Activated gamma-delta T cell treated with anti-CD3 and anti-CD28 coated beads, Interleukin-2, amount 50 U/mL, for 16 hours (primary cell): ENCODE results near the gene MCOLN2.
"Not testable (repeated sequence)": the region's sequence is repeated elsewhere in the genome, so short reads cannot be mapped to it uniquely, and the experiment has no call there.

Experiments
- DNase-seq: peaks from one replicate; pipeline ENCODE4 v3.0.0-alpha.2; 2020; ENCODE audit warnings: low read depth

MCOLN2 gene

DNA sequence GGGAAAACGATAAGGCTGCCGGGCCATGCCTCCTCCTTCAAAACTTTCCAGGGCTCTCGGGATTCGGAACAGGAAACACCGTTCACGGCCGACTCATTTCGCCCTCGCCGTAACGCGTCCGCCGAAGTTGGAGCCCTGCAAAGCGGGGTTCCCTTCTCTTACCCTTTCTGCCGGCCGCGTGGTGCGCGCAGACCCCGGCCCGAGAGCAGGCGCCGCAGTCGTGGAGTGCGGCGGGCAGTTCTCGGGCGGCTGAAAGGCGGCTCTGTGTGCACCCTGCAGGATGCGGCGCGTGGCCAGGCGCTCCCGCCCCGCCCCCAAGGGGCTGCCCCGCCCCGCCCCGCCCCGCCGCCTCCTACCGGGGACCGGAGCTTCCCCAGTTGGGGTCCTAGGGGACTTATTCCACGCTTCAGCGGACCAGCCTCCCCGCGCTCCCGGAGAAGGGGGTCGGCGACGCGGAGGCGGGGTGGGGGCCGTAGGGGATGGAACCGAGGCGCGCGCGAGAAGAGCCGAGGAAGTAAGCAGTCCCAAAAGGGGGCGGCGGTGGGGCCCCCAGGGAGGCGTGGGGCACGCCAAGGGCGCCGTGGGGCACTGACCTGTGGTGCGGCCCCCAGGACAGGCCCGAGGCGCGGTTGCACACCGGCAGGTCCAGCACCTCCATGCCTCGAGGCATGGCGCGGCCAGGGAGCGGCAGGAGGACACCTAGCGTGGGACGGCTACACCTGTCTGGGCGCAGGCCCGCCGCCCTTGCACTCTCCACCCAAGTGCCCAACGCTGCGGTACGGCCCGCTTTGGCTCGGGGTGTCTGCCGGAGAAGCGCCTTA is at the start of gene MCOLN2:
MCOLN2 (minus strand) TSS at position 268 of the 821 bp plus-strand sequence; CDS start at position 27, 241 bp downstream.
- DNase-seq: no peak

DNA sequence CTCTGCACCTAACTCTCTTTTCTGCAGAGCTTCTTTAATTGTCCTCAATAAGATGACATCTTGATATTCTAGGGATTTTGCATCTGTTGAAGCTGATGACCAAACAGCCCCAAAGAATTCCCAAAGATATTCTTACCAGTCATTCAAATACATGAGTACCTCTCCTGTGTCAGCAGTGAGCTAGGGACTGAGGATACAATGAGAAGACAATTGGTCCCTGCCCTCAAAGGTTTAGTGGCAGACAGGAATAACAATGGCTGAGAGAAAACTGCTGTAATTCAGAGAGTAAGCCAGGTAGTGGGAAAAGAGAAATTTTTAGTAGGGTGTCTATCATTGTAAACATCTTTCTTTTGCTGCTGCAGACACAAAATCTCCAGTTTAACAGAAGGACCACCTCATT is 45.5 kb upstream of the MCOLN2 start:
- DNase-seq: no peak

DNA sequence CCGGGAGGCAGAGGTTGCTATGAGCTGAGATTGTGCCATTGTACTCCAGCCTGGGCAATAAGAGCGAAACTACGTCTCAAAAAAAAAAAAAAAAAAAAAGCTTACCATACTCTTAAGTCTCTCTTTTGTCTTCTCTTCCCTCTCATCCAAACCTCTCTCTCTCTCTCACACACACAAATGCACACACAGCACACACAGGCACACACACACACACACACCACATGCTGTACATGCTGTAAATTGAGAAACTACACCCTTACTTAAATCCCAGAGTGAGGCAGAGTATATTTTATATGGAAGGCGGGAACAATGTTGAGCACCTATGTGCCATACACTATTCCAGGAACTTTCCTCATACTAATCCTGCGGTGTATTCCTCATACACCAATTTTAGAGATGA is 44.9 kb upstream of the MCOLN2 start:
- DNase-seq: no peak

DNA sequence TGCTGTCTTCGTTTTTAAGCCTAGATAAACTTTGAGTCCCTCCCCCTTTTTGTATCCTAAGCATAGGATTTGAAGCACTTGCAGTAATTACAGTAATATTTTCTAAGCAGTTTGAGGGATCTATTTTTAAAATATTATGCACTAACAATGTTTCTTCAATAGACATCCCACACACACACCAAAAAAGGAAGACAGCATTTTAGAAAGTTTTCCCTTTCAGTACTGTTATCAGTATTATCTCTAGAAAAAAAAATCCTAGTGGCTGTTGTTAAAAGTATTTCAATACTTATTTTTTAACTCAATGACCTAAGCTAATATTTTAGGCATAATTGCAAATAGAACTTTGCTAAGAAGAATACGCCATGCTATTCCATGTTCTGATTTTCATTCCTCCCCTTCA is 36.3 kb upstream of the MCOLN2 start:
- DNase-seq: no peak

DNA sequence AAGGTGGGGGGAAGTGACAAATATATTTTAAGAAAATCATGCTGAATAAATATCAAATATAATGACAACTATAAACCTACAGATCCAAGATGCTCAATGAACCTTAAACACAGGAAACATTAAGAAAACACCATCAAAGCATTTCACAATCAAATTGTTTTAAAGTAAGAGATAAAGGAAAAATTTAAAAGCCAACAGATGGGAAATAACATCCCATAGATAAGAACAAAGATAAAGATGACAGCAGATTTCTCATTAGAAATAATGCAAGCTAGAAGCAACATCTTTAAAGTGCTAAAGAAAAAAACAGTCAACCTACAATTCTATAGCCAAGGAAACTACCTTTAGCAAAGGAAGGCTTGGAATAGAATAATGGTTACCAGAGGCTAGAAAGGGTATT is 33.6 kb upstream of the MCOLN2 start:
- DNase-seq: no peak

DNA sequence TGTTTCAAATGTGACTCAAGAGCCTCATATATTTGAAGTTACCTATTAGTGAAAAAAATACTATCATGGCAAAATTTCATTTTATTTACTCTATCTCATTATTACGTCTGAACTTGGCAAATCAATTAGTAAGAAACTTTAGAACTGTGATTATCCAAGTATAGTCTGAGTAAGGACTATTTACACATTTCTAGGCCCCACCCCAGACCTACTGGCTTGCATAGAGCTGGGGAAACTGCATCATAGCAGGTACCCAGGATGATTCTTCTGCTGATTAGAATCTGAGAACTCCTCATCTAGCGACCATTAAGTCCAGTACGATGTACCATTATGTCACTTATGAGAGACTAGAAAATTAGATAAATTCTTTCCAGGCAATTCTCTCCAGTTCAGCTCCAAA is 31.2 kb upstream of the MCOLN2 start:
- no peak for DNase-seq

DNA sequence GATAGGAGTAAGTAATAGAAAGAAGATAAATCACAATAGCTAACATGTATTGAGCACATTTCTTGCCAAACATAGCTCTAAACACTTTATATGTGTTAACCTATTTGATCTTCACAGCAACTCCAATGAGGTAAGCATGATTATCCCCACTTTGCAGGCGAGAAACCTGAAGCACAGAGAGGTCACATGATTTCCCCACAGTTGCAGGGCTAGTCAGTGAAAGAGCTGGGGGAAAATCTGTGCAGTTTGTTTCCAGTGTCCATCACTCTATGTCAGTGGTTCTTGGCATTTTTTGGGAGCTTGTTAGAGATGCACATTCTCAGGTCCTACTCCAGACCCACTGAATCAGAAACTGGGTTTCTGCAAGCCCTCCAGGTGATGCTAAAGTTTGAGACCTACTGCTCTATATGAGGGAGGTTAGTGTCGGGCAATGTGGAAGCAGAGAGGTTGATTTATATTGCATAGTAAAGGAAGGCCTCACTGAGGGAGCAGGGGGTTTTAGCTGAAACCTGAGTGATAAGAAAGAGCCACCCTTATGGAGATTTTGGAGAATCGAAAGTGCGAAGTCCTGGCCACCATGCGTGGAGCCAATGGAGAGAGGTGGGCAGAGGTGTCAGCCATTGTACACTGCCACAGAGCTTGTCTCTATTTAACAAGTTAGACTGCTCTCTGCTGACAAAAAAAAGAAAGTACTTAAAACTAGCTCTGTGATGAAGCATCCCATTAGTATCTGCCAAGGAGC is 30.5 kb upstream of the MCOLN2 start:
- no peak for DNase-seq

DNA sequence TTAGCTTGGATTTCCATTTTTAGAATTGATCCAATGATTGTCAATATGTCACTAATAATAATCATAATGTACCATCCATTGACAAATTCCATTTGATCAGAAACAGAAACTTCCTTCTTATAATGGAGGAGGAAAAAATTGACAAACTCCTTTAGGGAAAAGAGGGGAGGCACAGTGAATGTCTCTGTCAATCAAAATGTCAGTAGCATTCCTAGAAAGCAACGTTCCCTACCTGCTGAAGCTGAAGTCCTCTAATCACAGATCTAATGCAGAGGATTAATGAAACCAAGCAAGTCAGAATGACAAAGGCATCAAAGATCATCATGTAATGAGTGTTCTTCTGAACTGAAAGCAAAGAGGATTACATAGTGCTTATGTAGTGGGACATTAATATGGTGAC is 29.0 kb upstream of the MCOLN2 start:
- DNase-seq: no peak

DNA sequence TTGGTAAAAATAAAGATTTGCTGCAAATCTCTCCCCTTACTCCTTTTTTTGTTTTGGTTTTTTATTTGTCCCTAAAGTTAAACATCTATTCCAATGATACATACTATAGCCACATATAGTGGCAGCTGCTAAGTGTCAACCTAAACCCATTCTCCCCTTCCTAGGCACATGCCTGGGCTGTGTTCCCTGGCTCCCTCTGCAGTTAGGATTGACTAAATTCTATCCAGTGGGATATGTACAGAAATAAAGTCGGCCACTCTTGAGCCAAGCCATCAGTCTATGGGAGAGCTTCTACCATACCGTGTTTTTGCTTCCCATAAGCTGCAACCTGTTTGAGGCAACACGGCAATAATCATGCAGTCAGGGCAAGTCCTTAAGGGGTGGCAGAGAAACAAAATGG is 27.8 kb upstream of the MCOLN2 start:
- no peak for DNase-seq

DNA sequence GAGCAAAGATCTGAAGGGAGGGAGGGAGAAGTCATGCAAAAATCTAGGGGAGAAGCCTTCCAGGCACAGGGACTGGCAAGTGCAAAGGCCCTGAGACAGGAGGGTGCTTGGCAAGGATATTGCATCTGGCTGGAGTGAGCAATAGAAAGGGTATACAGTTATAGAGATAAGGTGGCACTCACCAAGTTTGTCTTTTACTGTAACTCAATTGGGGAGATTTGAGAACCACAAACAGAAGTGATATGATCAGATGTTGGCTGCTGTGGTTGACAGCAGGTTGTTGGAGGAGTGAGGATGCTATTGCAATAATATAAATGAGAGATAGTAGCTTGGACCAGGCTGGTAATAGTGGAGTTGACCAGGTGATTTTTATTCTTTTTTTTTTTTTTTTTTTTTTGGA is 25.8 kb upstream of the MCOLN2 start:
- no peak for DNase-seq

DNA sequence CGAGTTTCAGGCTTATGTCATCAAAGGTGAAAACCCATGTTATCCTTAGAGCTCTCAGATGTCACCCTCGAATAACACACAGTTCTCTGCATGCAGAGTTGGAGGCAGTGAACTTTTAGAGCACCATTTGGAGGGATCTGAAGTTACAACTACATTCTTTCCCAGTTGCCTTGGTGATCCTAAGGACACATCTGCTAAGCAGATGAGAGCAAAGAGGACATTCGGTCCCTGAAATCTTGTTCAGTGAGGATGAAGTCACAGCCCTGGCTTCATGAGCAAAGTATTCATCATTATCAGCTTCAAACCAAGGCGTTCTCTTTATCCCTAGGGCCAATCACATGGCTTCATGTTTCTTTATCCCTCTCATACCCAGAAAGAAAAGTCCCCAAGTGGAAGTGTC is 23.1 kb upstream of the MCOLN2 start:
- no peak for DNase-seq

DNA sequence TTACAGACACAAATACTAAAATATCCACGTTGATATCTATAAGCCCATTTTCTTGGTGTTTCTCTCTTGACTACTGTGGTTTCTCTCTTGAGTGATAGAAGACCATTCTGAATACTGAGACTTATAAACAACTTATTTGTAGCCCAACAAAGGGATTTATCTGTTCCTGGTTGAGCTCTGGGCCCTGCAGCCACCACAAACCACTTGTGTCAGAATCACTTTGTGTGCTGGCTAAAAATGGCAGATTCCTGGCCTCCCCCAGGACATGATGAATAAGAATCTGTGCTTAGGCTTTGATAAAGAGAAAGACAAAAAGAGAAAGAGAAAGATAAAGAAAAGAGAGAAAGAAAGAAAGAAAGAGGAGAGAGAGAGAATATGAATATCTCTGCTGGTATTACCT is 18.9 kb upstream of the MCOLN2 start:
- no peak for DNase-seq

DNA sequence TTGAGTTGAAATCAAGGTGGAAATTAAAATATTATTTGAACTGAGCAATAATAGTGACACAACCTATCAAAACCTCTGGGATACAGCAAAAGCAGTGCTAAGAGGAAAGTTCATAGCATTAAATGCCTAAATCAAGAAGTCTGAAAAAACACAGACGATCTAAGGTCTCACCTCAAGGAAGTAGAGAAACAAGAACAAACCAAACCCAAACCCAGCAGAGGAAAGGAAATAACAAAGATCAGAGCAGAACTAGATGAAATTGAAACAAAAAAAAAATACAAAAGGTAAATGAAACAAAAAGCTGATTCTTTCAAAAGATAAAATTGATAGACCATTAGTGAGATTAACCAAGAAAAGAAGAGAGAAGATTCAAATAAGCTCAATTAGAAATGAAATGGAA is 8.7 kb upstream of the MCOLN2 start:
- DNase-seq: not testable (repeated sequence)

DNA sequence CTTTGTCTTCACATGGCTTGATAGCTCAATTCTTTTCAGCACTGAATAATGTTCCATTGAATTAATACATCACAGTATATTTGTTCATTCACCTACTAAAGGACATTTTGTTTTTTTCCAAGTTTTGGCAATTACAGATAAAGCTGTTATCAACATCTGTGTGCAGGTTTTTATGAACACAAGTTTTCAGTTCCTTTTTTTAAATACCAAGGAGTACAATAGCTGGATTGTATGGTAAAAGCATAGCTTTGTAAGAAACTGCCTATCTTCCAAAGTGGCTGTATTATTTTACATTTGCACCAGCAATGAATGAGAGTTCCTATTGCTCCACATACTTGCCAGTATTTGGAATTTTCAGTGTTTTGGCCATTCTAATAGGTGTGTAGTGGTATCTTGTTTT is 4.8 kb upstream of the MCOLN2 start:
- DNase-seq: no peak

DNA sequence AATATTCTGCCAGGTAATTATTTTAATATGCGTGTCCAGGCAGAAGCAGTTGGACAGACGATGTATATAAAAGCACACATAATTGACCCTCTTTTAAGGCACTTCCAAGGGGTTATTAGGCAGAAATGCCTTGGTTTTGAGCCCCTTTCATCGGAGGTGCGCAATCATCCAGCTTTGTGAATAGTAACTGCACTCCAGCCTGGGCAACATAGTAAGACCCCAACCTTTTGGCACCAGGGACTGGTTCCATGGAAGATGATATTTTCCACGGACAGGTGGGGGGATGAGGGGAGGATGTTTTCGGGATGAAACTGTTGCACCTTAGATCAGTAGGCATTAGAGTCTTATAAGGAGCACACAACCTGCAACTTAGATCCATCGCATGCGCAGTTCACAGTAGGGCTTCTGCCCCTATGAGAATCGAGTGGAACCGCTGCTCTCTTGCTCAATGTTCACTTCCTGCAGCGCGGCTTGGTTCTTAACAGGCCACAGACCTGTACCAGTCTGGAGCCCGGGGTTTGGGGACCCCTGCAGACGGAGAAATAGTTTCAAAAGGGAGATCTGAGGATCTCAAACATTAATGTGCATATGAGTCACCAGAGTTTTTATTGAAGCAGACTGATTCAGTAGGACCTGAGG is 1.8 kb upstream of the MCOLN2 start:
- DNase-seq: no peak

DNA sequence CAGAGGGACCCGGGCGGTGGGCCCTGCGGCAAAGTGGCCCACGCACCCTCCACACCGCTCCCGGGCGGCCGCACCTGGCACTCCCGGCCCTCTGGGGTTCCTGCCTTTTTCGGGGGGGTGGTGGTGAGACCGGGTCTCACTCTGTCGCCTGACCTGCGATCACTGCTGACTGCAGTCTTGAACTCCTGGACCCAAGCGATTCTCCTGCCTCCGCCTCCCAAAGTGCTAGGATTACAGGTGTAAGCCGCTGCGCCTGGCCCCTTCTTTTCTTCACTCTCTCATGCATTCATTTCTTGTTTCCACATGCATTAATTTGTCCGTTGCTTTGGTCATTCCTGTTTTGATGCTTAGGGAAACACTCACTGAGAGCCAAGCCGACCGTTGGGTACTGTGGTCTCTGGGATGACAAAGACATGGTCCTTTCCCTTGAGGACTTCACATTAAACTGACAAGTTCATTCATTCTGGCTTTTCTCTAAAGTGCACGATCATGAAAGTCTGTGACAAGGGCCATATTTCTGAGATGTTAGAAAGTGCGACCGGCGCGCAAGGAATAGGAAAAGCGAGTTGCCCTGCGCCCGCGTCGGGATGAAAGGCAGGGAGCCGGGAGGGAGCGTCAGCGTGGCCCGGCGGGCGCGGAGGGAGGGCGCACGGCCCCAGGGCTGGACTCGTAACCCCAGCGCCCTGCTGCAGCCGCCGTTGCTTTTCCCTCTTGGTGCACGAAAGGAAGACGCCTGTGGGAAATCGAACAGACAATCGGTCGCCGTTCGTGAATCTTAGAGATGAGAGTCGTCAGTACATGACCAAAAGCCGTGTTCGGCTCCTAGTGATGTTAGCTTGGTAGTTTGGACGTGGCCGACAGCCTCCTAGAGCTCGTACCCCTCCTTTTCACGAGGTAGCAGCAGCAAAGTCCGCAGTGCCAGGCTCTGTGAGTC is 1.0 kb upstream of the MCOLN2 start:
- DNase-seq: no peak

DNA sequence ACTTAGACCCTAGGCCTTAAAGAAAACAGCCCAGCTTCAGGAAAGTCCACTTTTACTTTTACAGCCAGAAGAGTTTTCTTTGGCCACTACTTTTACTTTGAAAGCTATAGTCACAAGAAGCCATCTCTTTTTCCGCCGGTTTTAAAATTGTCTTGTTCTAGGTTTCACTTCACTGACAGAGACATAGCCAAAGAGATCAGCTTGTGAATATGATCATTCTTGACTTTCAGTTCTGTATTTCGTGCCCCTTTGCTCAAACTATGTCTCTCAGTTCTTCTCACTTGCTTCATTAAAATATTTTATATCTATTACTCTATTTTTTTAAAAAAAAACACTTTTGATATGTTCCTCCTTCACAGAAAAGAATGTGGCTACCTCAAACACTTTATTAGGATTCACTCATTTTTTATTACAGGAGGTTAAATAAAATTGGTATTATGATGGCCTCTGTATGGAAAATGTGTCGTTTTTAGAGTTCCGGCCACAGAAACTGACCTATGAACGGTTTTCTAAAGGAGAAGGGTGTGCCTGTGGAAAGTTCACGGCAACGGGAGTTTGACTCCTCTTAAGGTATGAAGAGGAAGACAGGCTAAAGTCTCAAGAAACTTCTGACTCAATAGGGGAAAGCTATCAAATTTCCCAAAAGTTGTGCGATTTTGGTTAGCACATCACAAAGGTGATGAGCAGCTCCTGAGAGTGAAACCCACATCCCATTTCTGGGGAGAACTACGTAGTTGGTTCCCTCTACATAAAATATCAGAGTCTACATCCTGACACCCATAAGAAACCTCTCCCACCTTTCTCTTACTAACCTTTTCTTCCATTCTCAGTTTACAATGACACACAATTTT is 1.2 kb downstream of the MCOLN2 start:
- no peak for DNase-seq

DNA sequence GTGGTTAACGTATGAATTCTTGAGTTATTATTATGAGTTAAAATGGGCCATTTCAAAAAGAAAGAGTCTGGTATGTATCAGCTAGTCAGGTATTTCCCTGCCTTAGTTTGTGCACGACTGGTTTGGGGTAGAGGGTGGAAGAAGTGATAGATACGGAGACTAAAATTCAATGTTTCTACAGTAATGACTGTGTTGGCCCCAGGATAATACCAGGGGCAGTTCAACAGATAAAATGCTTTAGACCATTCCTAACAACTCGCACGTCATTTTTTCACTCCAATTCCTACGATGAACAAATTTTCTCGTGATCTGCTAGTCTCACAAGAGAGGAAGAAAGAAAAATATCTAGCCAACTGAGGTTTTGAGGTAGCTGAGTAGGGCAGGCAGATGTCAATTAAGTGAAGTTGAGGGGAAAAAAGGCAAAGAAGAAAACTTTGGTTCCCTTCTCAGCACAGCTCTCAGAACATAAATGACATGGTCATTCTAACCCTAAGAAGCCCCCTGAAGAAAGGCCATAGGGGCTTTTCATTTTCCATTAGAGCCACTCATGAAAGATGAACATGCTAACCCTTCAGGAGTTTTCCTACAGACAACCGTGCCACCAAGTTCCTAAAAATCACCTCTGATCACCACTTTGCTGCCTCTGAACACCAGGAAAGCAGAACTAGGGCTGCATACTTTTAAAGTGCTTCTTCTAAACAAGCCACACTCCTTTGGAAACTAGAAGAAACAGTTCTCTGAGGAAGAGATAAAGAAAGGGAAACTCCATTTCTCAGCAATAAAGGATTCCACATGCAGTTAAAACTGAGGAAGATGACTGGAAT is 5.6 kb downstream of the MCOLN2 start:
- no peak for DNase-seq

DNA sequence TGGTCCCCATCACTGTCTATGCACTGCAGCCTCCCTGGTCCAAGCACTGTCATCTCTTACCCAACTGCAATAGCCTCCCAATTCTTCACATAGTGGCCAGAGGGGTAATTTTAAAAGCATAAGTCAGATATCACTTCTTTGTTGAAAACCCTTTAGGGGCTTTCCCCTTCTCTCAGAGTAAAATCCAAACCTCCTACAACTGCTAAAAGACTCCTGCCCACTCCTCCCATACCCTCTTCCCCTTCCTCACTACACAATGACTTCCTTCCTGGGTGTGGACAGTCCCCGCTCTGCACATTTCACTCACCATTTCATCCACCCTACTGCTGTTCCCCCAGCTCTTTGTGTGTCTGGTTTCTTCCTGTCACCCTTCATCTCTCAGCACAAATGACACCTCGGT is 8.3 kb downstream of the MCOLN2 start:
- DNase-seq: no peak

DNA sequence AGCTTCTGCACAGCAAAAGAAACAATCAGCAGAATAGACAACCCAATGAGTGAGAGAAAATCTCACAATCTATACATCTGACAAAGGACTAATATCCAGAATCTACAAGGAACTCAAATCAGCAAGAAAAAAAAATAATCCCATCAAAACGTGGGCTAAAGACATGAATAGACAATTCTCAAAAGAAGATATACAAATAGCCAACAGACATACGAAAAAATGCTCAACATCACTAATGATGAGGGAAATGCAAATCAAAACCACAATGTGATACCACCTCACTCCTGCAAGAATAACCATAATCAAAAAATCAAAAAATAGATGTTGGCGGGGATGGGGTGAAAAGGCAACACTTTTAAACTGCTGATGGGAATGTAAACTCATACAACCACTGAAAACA is 10.4 kb downstream of the MCOLN2 start:
- DNase-seq: not testable (repeated sequence)
